MCF 10A (cell line): ENCODE data around the gene GDAP1L1. TPM values are rescaled to one million over a fixed set of nuclear protein-coding genes. Genes with fewer than 3 reads are reported as not detected.
A peak's percentile ranks its signal among the peaks of the same experiment; 100 is the strongest.

Source experiments
- BruUV-seq: library from RNA; stranded (reverse); fragments of 400-500 nt; replicated peaks from 2 replicates; lab custom pipeline; 2021; lab: Mats Ljungman, UMichigan
- CTCF ChIA-PET: fragments of 300-600 bp; sonication (Branson Sonifier 250); formaldehyde crosslinking; extraction: SDS; loops from one replicate; lab custom pipeline; 2021; ENCODE audit warnings: antibody characterized with exemption, inconsistent platforms; lab: Yijun Ruan, JAX
- POLR2A ChIA-PET: fragments of 300-600, 350-650 bp; sonication (Branson Sonifier 250); formaldehyde crosslinking; extraction: SDS; loops from one replicate; lab custom pipeline; 2020; ENCODE audit warnings: antibody characterized with exemption, inconsistent platforms; lab: Yijun Ruan, JAX
- DNase-seq: peaks from one replicate; pipeline ENCODE4 v3.0.0-alpha.2; 2018; ENCODE audit not compliant: unreplicated experiment
- H3K27ac Mint-ChIP-seq: one replicate; pipeline ENCODE4 v1.8.0; 2022; ENCODE audit warnings: mild to moderate bottlenecking, low read depth, mixed read lengths; ENCODE audit not compliant: unreplicated experiment
- H3K27me3 Mint-ChIP-seq: one replicate; pipeline ENCODE4 v1.8.0; 2022; ENCODE audit warnings: mixed read lengths; ENCODE audit not compliant: insufficient read depth, unreplicated experiment
- H3K36me3 Mint-ChIP-seq: one replicate; pipeline ENCODE4 v1.8.0; 2022; ENCODE audit warnings: mild to moderate bottlenecking, moderate library complexity, mixed read lengths; ENCODE audit not compliant: insufficient read depth, unreplicated experiment
- H3K4me1 Mint-ChIP-seq: one replicate; pipeline ENCODE4 v1.8.0; 2022; ENCODE audit warnings: mixed read lengths; ENCODE audit not compliant: insufficient read depth, unreplicated experiment
- H3K4me3 Mint-ChIP-seq: one replicate; pipeline ENCODE4 v1.8.0; 2022; ENCODE audit warnings: mild to moderate bottlenecking, moderate library complexity, mixed read lengths; ENCODE audit not compliant: unreplicated experiment
- H3K9me3 Mint-ChIP-seq: one replicate; pipeline ENCODE4 v1.8.0; 2022; ENCODE audit warnings: mixed read lengths; ENCODE audit not compliant: unreplicated experiment
- CTCF ChIP-seq: fragments of 200-600 bp; IDR thresholded peaks from one replicate; pipeline ENCODE4 v1.8.0; 2022; ENCODE audit warnings: antibody characterized with exemption, mild to moderate bottlenecking; ENCODE audit not compliant: unreplicated experiment
- intact Hi-C: fragments of 100-400 bp; cut with micrococcal nuclease; formaldehyde crosslinking; loops from 2 replicates; pipeline ENCODE4 v1.14.1; 2022
- total RNA-seq: library from RNA; stranded (reverse); gene quantifications from 2 replicates; pipeline ENCODE4 v1.2.3, GENCODE V29; 2022

The GDAP1L1 gene
- total RNA-seq, 1 experiment from 2014 or later, result 0.37 TPM

DNA sequence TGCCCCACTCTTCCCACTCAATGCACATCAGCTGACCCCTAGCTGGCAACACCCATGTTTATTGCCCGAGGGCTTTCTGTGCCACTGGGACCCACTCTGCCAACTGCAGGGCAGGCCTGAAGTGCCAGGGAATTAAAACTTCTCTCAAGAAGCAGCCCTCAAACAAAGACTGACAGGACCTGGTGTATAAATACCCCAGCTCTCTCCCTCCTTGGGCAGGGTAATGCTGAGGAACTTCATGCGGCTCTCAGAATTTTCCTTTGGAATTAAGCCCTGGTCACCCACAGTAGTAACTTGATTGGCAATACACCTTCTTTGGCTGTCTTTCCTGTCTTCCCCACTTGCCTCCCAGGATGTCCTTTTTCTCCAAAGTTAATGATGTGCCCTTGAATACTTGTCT lies 5.3 kb upstream of the GDAP1L1 start:
- Mint-ChIP-seq H3K36me3 (no peaks in the 10 kb centered on the region), H3K4me1 (no peaks in the 10 kb centered on the region), H3K27ac (no peak overlapping the region), H3K27me3 (peaks cover 58% of the 10 kb centered on the region), H3K9me3 (no peaks in the 10 kb centered on the region), H3K4me3 (no peak overlapping the region)
- ChIA-PET CTCF (interaction anchor here (0.9 kb wide), 1 partner anchor 229 kb away, joined by 3 read pairs; no protein-coding TSS in a partner anchor), POLR2A (no interaction called here)
- BruUV-seq, result no TSS peak
- no peak for TF ChIP-seq CTCF
- intact Hi-C loops, result no loop called here
- no peak for DNase-seq

GRCh38 chr20:44245977-44246376 lies 1.1 kb upstream of the GDAP1L1 start:
- intact Hi-C loops, result no loop called here
- H3K27ac Mint-ChIP-seq, result no peak overlapping the region
- no peaks in the 10 kb centered on the region for H3K9me3 Mint-ChIP-seq
- H3K4me3 Mint-ChIP-seq, result no peak overlapping the region
- no peak for TF ChIP-seq CTCF
- BruUV-seq, result no TSS peak
- no peaks in the 10 kb centered on the region for H3K4me1 Mint-ChIP-seq
- no peaks in the 10 kb centered on the region for H3K36me3 Mint-ChIP-seq
- ChIA-PET POLR2A (no interaction called here), CTCF (interaction anchor here (3.5 kb wide), 1 partner anchor 65 kb away, joined by 20 read pairs; the partner anchor contains the start of gene FITM2)
- no peak for DNase-seq
- H3K27me3 Mint-ChIP-seq, result peaks cover 46% of the 10 kb centered on the region

GRCh38 chr20:44247586-44248409 lies 690 bp downstream of the GDAP1L1 start:
- H3K4me1 Mint-ChIP-seq, result no peaks in the 10 kb centered on the region
- H3K27ac Mint-ChIP-seq, result no peak overlapping the region
- no peaks in the 10 kb centered on the region for H3K9me3 Mint-ChIP-seq
- peak; percentile 39 for DNase-seq
- H3K36me3 Mint-ChIP-seq, result no peaks in the 10 kb centered on the region
- H3K4me3 Mint-ChIP-seq, result no peak overlapping the region
- peaks cover 29% of the 10 kb centered on the region for H3K27me3 Mint-ChIP-seq
- no TSS peak for BruUV-seq
- POLR2A ChIA-PET, result no interaction called here
- intact Hi-C loops, result no loop called here
- CTCF ChIA-PET, result interaction anchor here (0.6 to 3.5 kb wide), 4 partner anchors 31 to 64 kb away, joined by 3 to 20 read pairs (median 4); partner anchors contain the start of gene FITM2
- no peak for TF ChIP-seq CTCF

DNA sequence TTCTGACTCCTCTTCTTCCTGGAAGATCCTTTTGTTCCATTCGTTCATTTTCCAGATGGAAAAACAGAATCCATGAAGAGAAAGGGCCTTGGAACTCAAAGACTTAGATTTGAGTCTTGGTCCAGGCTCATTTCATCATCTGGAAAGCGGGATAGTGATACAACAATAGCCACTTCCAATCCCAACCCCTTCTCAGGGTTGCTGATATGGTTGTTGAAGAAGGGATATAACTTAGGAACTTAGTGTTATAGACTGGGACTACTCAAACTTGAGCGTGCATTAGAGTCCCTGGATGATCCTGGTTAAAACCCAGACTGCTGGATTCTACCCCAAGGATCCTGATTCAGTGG lies 1.3 kb downstream of the GDAP1L1 start:
- Mint-ChIP-seq H3K4me3 (no peak overlapping the region), H3K36me3 (no peaks in the 10 kb centered on the region), H3K27me3 (peaks cover 29% of the 10 kb centered on the region), H3K4me1 (no peaks in the 10 kb centered on the region), H3K9me3 (no peaks in the 10 kb centered on the region), H3K27ac (no peak overlapping the region)
- CTCF ChIA-PET, result interaction anchor here (0.6 kb wide), 2 partner anchors 32 to 1361 kb away, joined by 3 read pairs; no protein-coding TSS in a partner anchor
- POLR2A ChIA-PET, result interaction anchor here (0.6 kb wide), 1 partner anchor 572 kb away, joined by 3 read pairs; no protein-coding TSS in a partner anchor
- no peak for TF ChIP-seq CTCF
- DNase-seq, result no peak
- no TSS peak for BruUV-seq
- intact Hi-C loops, result no loop called here
